Measurements from ENCODE around the gene UBAC1. TPM values are rescaled to one million over a fixed set of nuclear protein-coding genes. Genes with fewer than 3 reads are reported as not detected.

UBAC1 gene
- total and polyA plus RNA-seq, 9 of the 15 experiments (the other 6 are each of a cell fraction or from before 2014, with no cell fraction given) = 94.0 to 399 (median 228) TPM

DNA sequence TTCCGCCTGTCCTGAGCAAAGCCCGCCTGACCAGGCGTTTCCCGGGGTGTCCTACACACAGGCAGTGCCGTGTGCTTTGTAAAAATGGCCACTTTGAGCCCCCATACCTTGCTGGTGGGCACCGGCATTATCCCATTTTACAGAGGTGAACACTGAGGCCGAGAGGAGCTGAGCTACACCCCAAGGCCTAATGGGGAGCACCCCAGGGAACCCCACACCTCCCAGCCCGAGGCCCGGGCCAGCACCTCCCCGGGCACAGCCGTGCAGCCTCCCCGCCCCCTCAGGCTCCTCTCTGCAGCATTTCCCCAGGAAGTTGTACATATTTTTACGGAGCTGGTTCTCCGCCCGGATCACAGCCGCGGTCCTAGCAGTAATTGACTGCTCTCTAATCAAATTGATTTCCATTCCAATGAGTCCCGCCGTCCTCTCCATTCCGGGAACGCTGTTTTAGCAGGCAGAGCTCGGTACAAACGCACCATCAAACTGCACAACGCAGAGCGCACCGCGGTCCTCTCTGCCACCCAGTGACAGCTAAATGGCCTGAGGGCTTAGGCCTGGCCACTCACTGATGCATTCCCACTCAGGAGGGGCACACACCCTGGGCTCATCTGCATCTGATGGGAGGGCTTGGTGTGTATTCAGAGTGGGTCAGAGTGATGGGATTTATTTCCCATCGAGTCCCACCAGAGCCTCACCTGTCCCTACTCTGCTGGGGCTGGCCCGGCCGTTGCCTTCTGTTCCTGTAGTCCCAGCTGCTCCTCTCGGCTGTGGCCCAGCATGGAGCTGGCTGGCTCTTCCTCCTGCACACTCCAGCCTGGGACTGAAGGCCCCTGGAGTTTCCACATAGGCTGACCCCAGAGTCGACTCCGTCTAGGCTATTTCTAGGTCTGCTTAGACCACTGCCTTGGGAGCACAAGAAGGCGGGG is 36.2 kb upstream of the UBAC1 start:
- Histone ChIP-seq H3K4me2 (ENCODE audit: insufficient read depth, low read length) (no peak overlapping the region), H4K20me1 (replicated peaks; ENCODE audit: control insufficient read depth, insufficient read depth, low read length) (no peaks in the 10 kb centered on the region), H3K4me3 (no peak overlapping the region), H3K79me2 (ENCODE audit: control insufficient read depth, insufficient read depth, low read length) (no peaks in the 10 kb centered on the region), H3K27me3 (ENCODE audit: control insufficient read depth in 2 of 2, insufficient read depth in 2 of 2, low read length in 2 of 2) (no peaks in the 10 kb centered on the region), H2AFZ (ENCODE audit: low read depth, low read length) (no peak overlapping the region), H3K9ac (ENCODE audit: insufficient read depth in 1 of 2, low read depth in 2 of 2, low read length in 2 of 2) (peak overlapping the region in 1 of 2 experiments; percentile 7; a peak in 1 of 4 replicates), H3K9me3 (replicated peaks; ENCODE audit: control insufficient read depth, insufficient read depth, low read depth, low read length) (no peaks in the 10 kb centered on the region), H3K36me3 (ENCODE audit: control insufficient read depth, insufficient read depth, low read length) (no peaks in the 10 kb centered on the region), H3K4me1 (replicated peaks in 1 of 2; ENCODE audit: control insufficient read depth in 2 of 2, insufficient read depth in 2 of 2, low read length in 2 of 2) (peaks cover 10 to 62% of the 10 kb centered on the region in 2 experiments), H3K9me1 (ENCODE audit: control insufficient read depth, insufficient read depth, low read length) (no peaks in the 10 kb centered on the region), H3K27ac (ENCODE audit: extremely low read depth, low read depth, low read length) (no peak overlapping the region)
- CTCF ChIA-PET (ENCODE audit: low intra/inter-chr PET ratio) = no interaction called here
- ATAC-seq (no peak), DNase-seq (ENCODE audit: extremely low read depth in 1 of 4, low spot score in 3 of 4) (no peak), FAIRE-seq (no peak)
- intact Hi-C loops (cut with micrococcal nuclease) (no loop called here), in situ Hi-C loops (cut with MboI) (no loop called here)
- no TSS peak for BruUV-seq (replicated peaks)
- WGBS (ENCODE audit: insufficient coverage, low coverage, missing lambda C conversion rate) = 63% methylated on average over 29 of the region's 34 CpGs
- POLR2A ChIA-PET = interaction anchor here (0.9 to 1.4 kb wide), 2 partner anchors 9 to 14 kb away, joined by 4 to 6 read pairs; no protein-coding TSS in a partner anchor
- TF ChIP-seq KDM1A (IDR thresholded peaks at IDR 0.05) = peak; percentile 40 to 49; a peak in 2 of 4 replicates
- TF ChIP-seq BCOR (IDR thresholded peaks at IDR 0.05) = peak; percentile 64
- TF ChIP-seq SMARCB1 (IDR thresholded peaks at IDR 0.05; ENCODE audit: insufficient read length, low read depth) = no peak

DNA sequence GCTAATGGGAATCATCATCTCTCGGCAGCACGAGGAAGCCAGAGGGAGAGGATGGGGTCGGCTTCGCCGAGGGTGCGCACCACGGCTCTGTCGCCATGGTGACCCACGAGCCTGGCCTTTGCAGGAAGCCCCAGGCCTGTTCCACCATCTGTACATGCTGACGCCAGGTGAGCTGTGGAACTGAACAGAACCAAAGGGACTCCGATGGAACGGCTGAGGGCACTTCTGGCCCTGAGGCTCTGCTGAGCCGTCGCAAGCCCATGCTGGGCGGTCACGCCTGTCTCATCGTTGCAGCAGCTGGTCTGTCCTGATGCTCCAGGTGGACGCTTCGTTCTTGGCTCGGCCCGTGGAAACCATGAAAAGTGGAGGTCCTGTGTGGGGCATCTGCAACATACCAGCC is 34.6 kb upstream of the UBAC1 start:
- Histone ChIP-seq H3K27ac (ENCODE audit: extremely low read depth, low read depth, low read length) (no peak overlapping the region), H3K27me3 (ENCODE audit: control insufficient read depth in 2 of 2, insufficient read depth in 2 of 2, low read length in 2 of 2) (no peaks in the 10 kb centered on the region), H3K4me2 (ENCODE audit: insufficient read depth, low read length) (no peak overlapping the region), H3K4me3 (no peak overlapping the region), H3K4me1 (replicated peaks in 1 of 2; ENCODE audit: control insufficient read depth in 2 of 2, insufficient read depth in 2 of 2, low read length in 2 of 2) (peaks cover 18 to 66% of the 10 kb centered on the region in 2 experiments), H4K20me1 (replicated peaks; ENCODE audit: control insufficient read depth, insufficient read depth, low read length) (no peaks in the 10 kb centered on the region), H2AFZ (ENCODE audit: low read depth, low read length) (no peak overlapping the region), H3K79me2 (ENCODE audit: control insufficient read depth, insufficient read depth, low read length) (no peaks in the 10 kb centered on the region), H3K9ac (ENCODE audit: insufficient read depth in 1 of 2, low read depth in 2 of 2, low read length in 2 of 2) (no peak overlapping the region), H3K36me3 (ENCODE audit: control insufficient read depth, insufficient read depth, low read length) (no peaks in the 10 kb centered on the region), H3K9me3 (replicated peaks; ENCODE audit: control insufficient read depth, insufficient read depth, low read depth, low read length) (no peaks in the 10 kb centered on the region), H3K9me1 (ENCODE audit: control insufficient read depth, insufficient read depth, low read length) (no peaks in the 10 kb centered on the region)
- in situ Hi-C loops (cut with MboI) (no loop called here), intact Hi-C loops (cut with micrococcal nuclease) (no loop called here)
- no TSS peak for BruUV-seq (replicated peaks)
- no peak for ATAC-seq
- FAIRE-seq = no peak
- DNase-seq (ENCODE audit: extremely low read depth in 1 of 4, low spot score in 3 of 4) = no peak
- POLR2A ChIA-PET = no interaction called here
- CTCF ChIA-PET (ENCODE audit: low intra/inter-chr PET ratio) = no interaction called here
- 85% methylated on average over 21 of the region's 21 CpGs for WGBS (ENCODE audit: insufficient coverage, low coverage, missing lambda C conversion rate)
- TF ChIP-seq THRAP3 (IDR thresholded peaks at IDR 0.05; ENCODE audit: borderline replicate concordance) (no peak), NR2F6 (CRISPR knock-in tag; IDR thresholded peaks at IDR 0.05) (no peak), PHTF2 (CRISPR knock-in tag; IDR thresholded peaks at IDR 0.05) (no peak), TEAD1 (CRISPR knock-in tag; IDR thresholded peaks at IDR 0.05) (no peak), PML (IDR thresholded peaks at IDR 0.05; ENCODE audit: low read length) (no peak), EHMT2 (IDR thresholded peaks at IDR 0.05) (no peak), ZNF134 (CRISPR knock-in tag; conservative IDR thresholded peaks at IDR 0.05) (no peak), ZBTB1 (CRISPR knock-in tag; IDR thresholded peaks at IDR 0.05; ENCODE audit: borderline replicate concordance, low read depth) (no peak), FOXP1 (CRISPR knock-in tag; IDR thresholded peaks at IDR 0.05) (no peak), NBN (IDR thresholded peaks at IDR 0.05; ENCODE audit: low read depth) (no peak)
- TF ChIP-seq, protein P1, sequence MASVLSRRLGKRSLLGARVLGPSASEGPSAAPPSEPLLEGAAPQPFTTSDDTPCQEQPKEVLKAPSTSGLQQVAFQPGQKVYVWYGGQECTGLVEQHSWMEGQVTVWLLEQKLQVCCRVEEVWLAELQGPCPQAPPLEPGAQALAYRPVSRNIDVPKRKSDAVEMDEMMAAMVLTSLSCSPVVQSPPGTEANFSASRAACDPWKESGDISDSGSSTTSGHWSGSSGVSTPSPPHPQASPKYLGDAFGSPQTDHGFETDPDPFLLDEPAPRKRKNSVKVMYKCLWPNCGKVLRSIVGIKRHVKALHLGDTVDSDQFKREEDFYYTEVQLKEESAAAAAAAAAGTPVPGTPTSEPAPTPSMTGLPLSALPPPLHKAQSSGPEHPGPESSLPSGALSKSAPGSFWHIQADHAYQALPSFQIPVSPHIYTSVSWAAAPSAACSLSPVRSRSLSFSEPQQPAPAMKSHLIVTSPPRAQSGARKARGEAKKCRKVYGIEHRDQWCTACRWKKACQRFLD (CRISPR knock-in tag; IDR thresholded peaks at IDR 0.05) = no peak
